Mucosa of rectum (tissue), 2 donors: ENCODE data around the gene PABPC4L.

Experiments
- H3K27ac ChIP-seq, 2 donors: one replicate each; pipeline ENCODE4 v1.7.0; 2013; ENCODE audit warnings: inconsistent platforms in 2 of 2, low read depth in 2 of 2, low read length in 2 of 2
- H3K27me3 ChIP-seq, 2 donors: one replicate each; pipeline ENCODE4 v1.7.0; 2013; ENCODE audit warnings: low read length in 2 of 2; ENCODE audit not compliant: control insufficient read depth in 2 of 2, insufficient read depth in 2 of 2
- H3K36me3 ChIP-seq, 2 donors: one replicate each; pipeline ENCODE4 v1.7.0; 2013; ENCODE audit warnings: low read length in 2 of 2; ENCODE audit not compliant: control insufficient read depth in 2 of 2, insufficient read depth in 2 of 2
- H3K4me1 ChIP-seq, 2 donors: one replicate each; pipeline ENCODE4 v1.7.0; 2013; ENCODE audit warnings: low read length in 2 of 2, mild to moderate bottlenecking in 1 of 2; ENCODE audit not compliant: control insufficient read depth in 2 of 2, insufficient read depth in 2 of 2
- H3K4me3 ChIP-seq, 2 donors: one replicate each; pipeline ENCODE4 v1.7.0; 2013; ENCODE audit warnings: low read length in 2 of 2
- H3K9ac ChIP-seq, 2 donors: one replicate each; pipeline ENCODE4 v1.7.0; 2013; ENCODE audit warnings: low read length in 2 of 2, low read depth in 1 of 2, mild to moderate bottlenecking in 1 of 2
- H3K9me3 ChIP-seq, 2 donors: one replicate each; pipeline ENCODE4 v1.7.0; 2013; ENCODE audit warnings: low read length in 2 of 2; ENCODE audit not compliant: control insufficient read depth in 2 of 2
- donor health status: healthy.
- donor health status: Normal muscosa, but diverticular disease.

The PABPC4L gene

GRCh38 chr4:134189949-134190348, 11.6 kb downstream of the PABPC4L start:
- no peaks in the 10 kb centered on the region for H3K9me3 ChIP-seq

GRCh38 chr4:134189480-134189879, 12.1 kb downstream of the PABPC4L start:
- H3K4me3 ChIP-seq: no peak overlapping the region
- no peak overlapping the region for H3K27ac ChIP-seq
- H3K36me3 ChIP-seq: no peaks in the 10 kb centered on the region
- H3K27me3 ChIP-seq: no peaks in the 10 kb centered on the region
- H3K9ac ChIP-seq: no peak overlapping the region
- no peaks in the 10 kb centered on the region for H3K9me3 ChIP-seq
- H3K4me1 ChIP-seq: no peaks in the 10 kb centered on the region

More at GRCh38 chr4:134189949-134190348, 11.6 kb downstream of the PABPC4L start:
- no peaks in the 10 kb centered on the region for H3K27me3 ChIP-seq
- no peak overlapping the region for H3K9ac ChIP-seq
- no peaks in the 10 kb centered on the region for H3K36me3 ChIP-seq
- H3K4me1 ChIP-seq: no peaks in the 10 kb centered on the region
- no peak overlapping the region for H3K27ac ChIP-seq
- H3K4me3 ChIP-seq: no peak overlapping the region

- Histone ChIP-seq H3K36me3 (no peaks in the 10 kb centered on the region), H3K9me3 (peaks cover 0 to 3% of the 10 kb centered on the region in 2 donors), H3K4me3 (no peak overlapping the region), H3K4me1 (no peaks in the 10 kb centered on the region), H3K9ac (no peak overlapping the region), H3K27ac (no peak overlapping the region), H3K27me3 (no peaks in the 10 kb centered on the region)
These were observed 22.9 kb downstream of the PABPC4L start for GRCh38 chr4:134178706-134179105.

GRCh38 chr4:134174271-134174670, 27.3 kb downstream of the PABPC4L start:
- Histone ChIP-seq H3K9me3 (peaks cover 0 to under 1% of the 10 kb centered on the region in 2 donors), H3K36me3 (no peaks in the 10 kb centered on the region), H3K27ac (no peak overlapping the region), H3K4me3 (no peak overlapping the region), H3K9ac (no peak overlapping the region), H3K27me3 (no peaks in the 10 kb centered on the region), H3K4me1 (no peaks in the 10 kb centered on the region)

- H3K27me3 ChIP-seq: no peaks in the 10 kb centered on the region
These were observed 41.4 kb downstream of the PABPC4L start for GRCh38 chr4:134160211-134160610.

GRCh38 chr4:134154097-134154496, 47.5 kb downstream of the PABPC4L start:
- Histone ChIP-seq H3K9ac (no peak overlapping the region), H3K4me1 (no peaks in the 10 kb centered on the region), H3K27me3 (no peaks in the 10 kb centered on the region), H3K27ac (no peak overlapping the region), H3K36me3 (no peaks in the 10 kb centered on the region), H3K4me3 (no peak overlapping the region), H3K9me3 (no peaks in the 10 kb centered on the region)

More at GRCh38 chr4:134160211-134160610, 41.4 kb downstream of the PABPC4L start:
- no peak overlapping the region for H3K27ac ChIP-seq
- no peak overlapping the region for H3K4me3 ChIP-seq
- H3K9me3 ChIP-seq: no peaks in the 10 kb centered on the region
- no peaks in the 10 kb centered on the region for H3K36me3 ChIP-seq
- no peaks in the 10 kb centered on the region for H3K4me1 ChIP-seq
- H3K9ac ChIP-seq: no peak overlapping the region

GRCh38 chr4:134147941-134148340, 53.6 kb downstream of the PABPC4L start:
- H3K36me3 ChIP-seq: no peaks in the 10 kb centered on the region
- no peaks in the 10 kb centered on the region for H3K9me3 ChIP-seq
- H3K27ac ChIP-seq: no peak overlapping the region
- H3K9ac ChIP-seq: no peak overlapping the region
- no peaks in the 10 kb centered on the region for H3K4me1 ChIP-seq
- H3K27me3 ChIP-seq: no peaks in the 10 kb centered on the region
- H3K4me3 ChIP-seq: no peak overlapping the region
